Measurements from ENCODE around the gene TCAP. TPM values are rescaled to one million over a fixed set of nuclear protein-coding genes. Genes with fewer than 3 reads are reported as not detected.
A peak's percentile ranks its signal among the peaks of the same experiment; 100 is the strongest.

Gene TCAP
- total RNA-seq, 1 donor = not detected

DNA sequence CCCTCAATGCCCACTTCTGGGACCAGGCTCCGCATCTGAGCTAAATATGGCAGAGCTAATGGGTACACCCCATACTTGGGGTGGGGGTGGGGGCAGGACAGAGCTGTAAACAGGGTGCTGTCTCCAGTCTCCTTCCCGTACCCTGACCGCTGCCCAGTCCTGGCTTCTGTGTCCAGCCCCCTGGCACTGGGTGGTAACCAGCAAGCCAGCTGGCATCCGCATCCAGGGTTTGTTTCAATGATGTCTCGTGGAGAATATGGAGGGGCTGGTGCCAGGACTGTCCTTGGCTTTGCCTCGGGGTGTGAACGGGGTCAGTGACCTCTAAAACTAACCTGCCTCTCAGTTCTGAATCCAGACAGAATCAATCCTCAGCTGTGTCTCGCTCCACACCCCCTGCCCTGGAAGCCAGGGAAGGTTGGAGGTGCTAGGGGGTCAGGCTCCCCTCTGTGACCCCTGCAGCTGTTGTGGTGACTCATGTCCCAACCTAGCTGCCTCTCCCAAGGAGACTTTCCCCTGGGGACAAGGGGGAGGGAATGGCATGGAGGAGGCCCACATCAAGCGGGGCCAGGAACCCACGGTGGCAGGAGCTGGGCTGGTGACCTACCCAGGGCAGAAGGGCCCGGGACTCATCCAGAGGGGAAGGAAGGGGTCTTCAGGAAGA lies 1.6 kb downstream of the TCAP start:
- no peak for DNase-seq (ENCODE audit: low read depth)
- no peak overlapping the region for H3K4me3 ChIP-seq (ENCODE audit: low read depth, low read length)
- TF ChIP-seq, protein P1, sequence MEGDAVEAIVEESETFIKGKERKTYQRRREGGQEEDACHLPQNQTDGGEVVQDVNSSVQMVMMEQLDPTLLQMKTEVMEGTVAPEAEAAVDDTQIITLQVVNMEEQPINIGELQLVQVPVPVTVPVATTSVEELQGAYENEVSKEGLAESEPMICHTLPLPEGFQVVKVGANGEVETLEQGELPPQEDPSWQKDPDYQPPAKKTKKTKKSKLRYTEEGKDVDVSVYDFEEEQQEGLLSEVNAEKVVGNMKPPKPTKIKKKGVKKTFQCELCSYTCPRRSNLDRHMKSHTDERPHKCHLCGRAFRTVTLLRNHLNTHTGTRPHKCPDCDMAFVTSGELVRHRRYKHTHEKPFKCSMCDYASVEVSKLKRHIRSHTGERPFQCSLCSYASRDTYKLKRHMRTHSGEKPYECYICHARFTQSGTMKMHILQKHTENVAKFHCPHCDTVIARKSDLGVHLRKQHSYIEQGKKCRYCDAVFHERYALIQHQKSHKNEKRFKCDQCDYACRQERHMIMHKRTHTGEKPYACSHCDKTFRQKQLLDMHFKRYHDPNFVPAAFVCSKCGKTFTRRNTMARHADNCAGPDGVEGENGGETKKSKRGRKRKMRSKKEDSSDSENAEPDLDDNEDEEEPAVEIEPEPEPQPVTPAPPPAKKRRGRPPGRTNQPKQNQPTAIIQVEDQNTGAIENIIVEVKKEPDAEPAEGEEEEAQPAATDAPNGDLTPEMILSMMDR (IDR thresholded peaks at IDR 0.05; ENCODE audit: insufficient read depth, low read depth, low read length) = no peak

DNA sequence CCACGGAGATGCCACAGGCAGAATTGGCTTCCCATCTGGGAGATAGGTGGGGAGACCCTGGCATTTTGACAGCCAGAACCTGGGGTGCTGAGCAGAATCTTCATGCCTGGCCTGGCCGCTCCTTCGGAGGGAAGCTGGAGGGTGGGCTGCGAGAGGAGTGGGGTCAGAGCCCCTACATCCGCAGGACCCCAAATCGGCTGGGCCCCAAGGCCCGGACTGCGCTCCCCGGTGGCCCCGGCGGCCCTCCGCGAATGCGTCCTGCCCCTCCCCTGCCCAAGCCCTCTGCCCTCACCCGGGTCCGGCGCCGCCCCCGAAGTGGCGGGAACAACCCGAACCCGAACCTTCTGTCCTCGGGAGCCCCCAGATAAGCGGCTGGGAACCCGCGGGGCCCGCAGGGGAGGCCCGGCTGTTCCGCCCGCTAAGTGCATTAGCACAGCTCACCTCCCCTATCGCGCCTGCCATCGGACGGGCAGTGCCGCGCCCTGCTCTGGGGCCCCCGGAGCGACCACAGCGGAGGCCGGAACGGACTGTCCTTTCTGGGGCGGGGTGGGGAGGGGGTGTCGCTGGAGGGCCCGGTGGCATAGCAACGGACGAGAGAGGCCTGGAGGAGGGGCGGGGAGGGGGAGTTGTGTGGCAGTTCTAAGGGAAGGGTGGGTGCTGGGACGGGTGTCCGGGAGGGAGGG lies 2.3 kb downstream of the TCAP start:
- peak; percentile 23 for DNase-seq (ENCODE audit: low read depth)
- TF ChIP-seq, protein P1 (IDR thresholded peaks at IDR 0.05; ENCODE audit: insufficient read depth, low read depth, low read length) = no peak
- H3K4me3 ChIP-seq (ENCODE audit: low read depth, low read length) = peak overlapping the region; percentile 21

DNA sequence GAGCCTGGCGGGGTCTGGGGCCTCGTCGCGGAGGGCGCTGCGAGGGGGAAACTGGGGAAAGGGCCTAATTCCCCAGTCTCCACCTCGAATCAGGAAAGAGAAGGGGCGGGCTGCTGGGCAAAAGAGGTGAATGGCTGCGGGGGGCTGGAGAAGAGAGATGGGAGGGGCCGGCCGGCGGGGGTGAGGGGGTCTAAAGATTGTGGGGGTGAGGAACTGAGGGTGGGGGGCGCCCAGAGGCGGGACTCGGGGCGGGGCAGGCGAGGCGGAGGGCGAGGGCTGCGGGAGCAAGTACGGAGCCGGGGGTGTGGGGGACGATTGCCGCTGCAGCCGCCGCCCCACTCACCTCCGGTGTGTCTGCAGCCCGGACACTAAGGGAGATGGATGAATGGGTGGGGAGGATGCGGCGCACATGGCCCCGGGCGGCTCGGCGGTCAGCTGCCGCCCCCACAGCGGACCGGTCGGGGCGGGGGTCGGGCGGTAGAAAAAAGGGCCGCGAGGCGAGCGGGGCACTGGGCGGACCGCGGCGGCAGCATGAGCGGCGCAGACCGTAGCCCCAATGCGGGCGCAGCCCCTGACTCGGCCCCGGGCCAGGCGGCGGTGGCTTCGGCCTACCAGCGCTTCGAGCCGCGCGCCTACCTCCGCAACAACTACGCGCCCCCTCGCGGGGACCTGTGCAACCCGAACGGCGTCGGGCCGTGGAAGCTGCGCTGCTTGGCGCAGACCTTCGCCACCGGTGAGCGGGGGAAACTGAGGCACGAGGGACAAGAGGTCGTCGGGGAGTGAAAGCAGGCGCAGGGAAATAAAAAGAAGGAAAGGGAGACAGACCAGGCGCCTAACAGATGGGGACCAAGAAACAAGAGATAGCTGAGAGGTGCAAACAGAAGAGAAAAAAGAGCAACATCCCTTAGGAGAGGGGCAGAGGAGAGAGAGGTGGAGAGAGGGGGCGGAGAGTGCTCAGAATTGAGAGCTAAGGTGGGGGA lies 3.1 kb downstream of the TCAP start, which contains the start of gene PNMT:
Gene PNMT, plus strand, starts transcription at position 509 of the 980 bp plus-strand sequence. Its CDS starts 23 bp downstream, at position 532.
- H3K4me3 ChIP-seq (ENCODE audit: low read depth, low read length) = peak within 1 kb of the TSS; percentile 43
- TF ChIP-seq, protein P1 (IDR thresholded peaks at IDR 0.05; ENCODE audit: insufficient read depth, low read depth, low read length) = peak; percentile 66
- DNase-seq (ENCODE audit: low read depth) = peak; percentile 59

DNA sequence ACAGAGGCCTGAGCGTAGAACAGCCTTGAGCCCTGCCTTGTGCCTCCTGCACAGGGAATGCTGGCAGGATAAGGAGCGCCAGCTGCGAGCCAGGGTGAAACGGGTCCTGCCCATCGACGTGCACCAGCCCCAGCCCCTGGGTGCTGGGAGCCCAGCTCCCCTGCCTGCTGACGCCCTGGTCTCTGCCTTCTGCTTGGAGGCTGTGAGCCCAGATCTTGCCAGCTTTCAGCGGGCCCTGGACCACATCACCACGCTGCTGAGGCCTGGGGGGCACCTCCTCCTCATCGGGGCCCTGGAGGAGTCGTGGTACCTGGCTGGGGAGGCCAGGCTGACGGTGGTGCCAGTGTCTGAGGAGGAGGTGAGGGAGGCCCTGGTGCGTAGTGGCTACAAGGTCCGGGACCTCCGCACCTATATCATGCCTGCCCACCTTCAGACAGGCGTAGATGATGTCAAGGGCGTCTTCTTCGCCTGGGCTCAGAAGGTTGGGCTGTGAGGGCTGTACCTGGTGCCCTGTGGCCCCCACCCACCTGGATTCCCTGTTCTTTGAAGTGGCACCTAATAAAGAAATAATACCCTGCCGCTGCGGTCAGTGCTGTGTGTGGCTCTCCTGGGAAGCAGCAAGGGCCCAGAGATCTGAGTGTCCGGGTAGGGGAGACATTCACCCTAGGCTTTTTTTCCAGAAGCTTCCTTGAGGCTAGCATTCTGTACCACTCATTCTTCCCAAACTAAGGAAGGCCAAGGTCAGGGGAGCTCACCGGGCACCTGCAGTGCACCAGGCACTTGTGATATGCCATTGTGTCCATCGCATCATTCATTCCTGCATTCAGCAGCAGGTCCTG lies 5.0 kb downstream of the TCAP start:
- no peak for DNase-seq (ENCODE audit: low read depth)
- TF ChIP-seq, protein P1 (IDR thresholded peaks at IDR 0.05; ENCODE audit: insufficient read depth, low read depth, low read length) = no peak
- H3K4me3 ChIP-seq (ENCODE audit: low read depth, low read length) = no peak overlapping the region

DNA sequence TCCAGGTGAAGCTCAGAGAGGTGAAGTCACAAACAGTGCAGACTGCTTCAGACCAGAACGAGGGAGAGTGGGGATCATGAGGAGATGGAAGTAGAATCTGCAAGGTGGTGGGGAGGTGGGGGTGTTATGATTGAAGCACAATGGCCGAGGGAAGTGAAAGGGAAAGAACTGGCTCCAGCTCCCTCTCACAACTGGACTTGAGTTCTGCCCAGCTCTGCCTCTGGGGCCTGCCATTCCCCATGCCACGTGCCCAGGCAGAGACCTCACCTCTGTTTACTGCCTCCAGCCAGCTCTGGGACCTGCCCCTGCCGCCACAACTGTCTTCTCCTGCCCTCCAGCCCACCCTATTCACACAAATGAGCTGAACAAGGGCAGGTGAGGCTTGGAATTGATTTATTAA lies 5.6 kb downstream of the TCAP start:
- no peak for DNase-seq (ENCODE audit: low read depth)
- TF ChIP-seq, protein P1 (IDR thresholded peaks at IDR 0.05; ENCODE audit: insufficient read depth, low read depth, low read length) = no peak
- H3K4me3 ChIP-seq (ENCODE audit: low read depth, low read length) = no peak overlapping the region
